Transverse colon (tissue), 4 donors: ENCODE measurements around the gene FFAR2.

Experiments used
- CTCF ChIP-seq, 5 experiments: fragments of 200-600 bp in 3 of 5; fragments of 450-650 bp in 2 of 5; sonication (generic) in 3 of 5; IDR thresholded peaks; 1 replicate in 2 of 5; 2 replicates in 3 of 5; pipeline ENCODE4 v1.5.1; 2016 to 2017; ENCODE audit warnings: antibody characterized with exemption in 5 of 5, inconsistent platforms in 3 of 5, mild to moderate bottlenecking in 2 of 5, moderate library complexity in 1 of 5
- EP300 ChIP-seq: sonication (generic); formaldehyde crosslinking; IDR thresholded peaks from one replicate; pipeline ENCODE4 v1.6.1; 2017; ENCODE audit warnings: antibody characterized with exemption, low read depth
- POLR2A ChIP-seq: fragments of 450-650 bp; IDR thresholded peaks from one replicate; pipeline ENCODE4 v1.6.1; 2016; ENCODE audit warnings: antibody characterized with exemption, mild to moderate bottlenecking, moderate library complexity
- POLR2AphosphoS5 ChIP-seq, 3 donors: sonication (generic); formaldehyde crosslinking; IDR thresholded peaks; one replicate each; pipeline ENCODE4 v1.6.1; 2016; ENCODE audit warnings: antibody characterized with exemption in 3 of 3

- TF ChIP-seq CTCF (IDR thresholded peaks at IDR 0.05): no peak
- TF ChIP-seq POLR2AphosphoS5 (IDR thresholded peaks at IDR 0.05): no peak
- TF ChIP-seq POLR2A: no peak
- no peak for TF ChIP-seq EP300
Observed at GRCh38 chr19:35460608-35461007, 12.6 kb downstream of the FFAR2 start.
